Measurements from ENCODE around the gene MYH6.

Gene MYH6

GRCh38 chr14:23442721-23443356 is 34.8 kb upstream of the MYH6 start:
- TF ChIP-seq CTCF (IDR thresholded peaks at IDR 0.05; ENCODE audit: low read depth, low read length) = no peak
- DNase-seq (ENCODE audit: extremely low read depth, low read depth) = no peak

GRCh38 chr14:23441076-23441475 is 33.0 kb upstream of the MYH6 start:
- no peak for TF ChIP-seq CTCF (IDR thresholded peaks at IDR 0.05; ENCODE audit: low read depth, low read length)
- DNase-seq (ENCODE audit: extremely low read depth, low read depth) = no peak

GRCh38 chr14:23439107-23439835 is 31.2 kb upstream of the MYH6 start:
- no peak for TF ChIP-seq CTCF (IDR thresholded peaks at IDR 0.05; ENCODE audit: low read depth, low read length)
- no peak for DNase-seq (ENCODE audit: extremely low read depth, low read depth)

- no peak for DNase-seq (ENCODE audit: extremely low read depth, low read depth)
- no peak for TF ChIP-seq CTCF (IDR thresholded peaks at IDR 0.05; ENCODE audit: low read depth, low read length)
Measured at GRCh38 chr14:23438101-23438971, 30.3 kb upstream of the MYH6 start.

GRCh38 chr14:23437133-23438100 is 29.3 kb upstream of the MYH6 start:
- no peak for DNase-seq (ENCODE audit: extremely low read depth, low read depth)
- TF ChIP-seq CTCF (IDR thresholded peaks at IDR 0.05; ENCODE audit: low read depth, low read length) = no peak

GRCh38 chr14:23436327-23437132 is 28.5 kb upstream of the MYH6 start:
- DNase-seq (ENCODE audit: extremely low read depth, low read depth) = no peak
- no peak for TF ChIP-seq CTCF (IDR thresholded peaks at IDR 0.05; ENCODE audit: low read depth, low read length)

Data from AG09319 (cell line).